ENCODE results near the gene FBLIM1. TPM values are rescaled to one million over a fixed set of nuclear protein-coding genes. Genes with fewer than 3 reads are reported as not detected.

The FBLIM1 gene
- total RNA-seq, 1 experiment from 2014 or later: 6.0 TPM

DNA sequence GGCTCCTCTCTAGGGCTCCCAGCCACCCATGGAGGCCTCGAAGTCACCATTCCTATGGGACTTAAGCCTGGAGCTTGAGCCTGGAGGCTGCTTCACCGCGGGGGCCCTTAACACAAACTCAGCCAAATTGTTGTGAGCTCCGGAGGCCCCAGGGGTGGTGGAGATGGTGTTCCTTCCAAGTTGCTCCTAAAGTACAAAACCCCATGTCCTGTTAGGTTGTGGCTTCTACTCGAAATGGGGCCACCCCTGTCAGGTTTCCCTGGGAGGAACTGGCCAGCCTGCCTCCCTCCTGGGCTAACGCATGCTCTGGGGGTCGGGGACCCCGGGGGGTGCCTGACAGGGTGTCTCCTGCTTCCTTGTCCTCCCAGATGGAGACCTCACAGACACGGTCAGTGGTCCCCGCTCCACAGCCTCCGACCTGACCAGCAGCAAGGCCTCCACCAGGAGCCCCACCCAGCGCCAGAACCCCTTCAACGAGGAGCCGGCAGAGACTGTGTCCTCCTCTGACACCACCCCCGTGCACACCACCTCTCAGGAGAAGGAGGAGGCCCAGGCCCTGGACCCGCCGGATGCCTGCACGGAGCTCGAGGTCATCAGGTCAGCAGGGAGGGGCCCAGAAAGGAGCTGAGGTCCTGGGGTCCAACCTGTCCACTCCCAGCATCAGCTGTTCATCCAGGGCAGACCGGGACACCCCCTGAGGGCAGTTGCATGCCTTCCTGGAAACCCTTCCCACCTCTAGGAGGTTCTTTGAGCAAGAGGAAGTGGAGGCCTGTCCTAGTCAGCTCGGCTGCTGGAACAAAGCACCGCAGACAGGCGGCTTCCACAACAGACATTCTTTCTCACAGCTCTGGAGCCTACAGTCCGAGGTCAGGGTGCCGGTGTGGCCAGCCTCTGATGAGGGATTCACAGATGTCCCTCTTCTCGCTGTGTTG lies 33.4 kb upstream of the FBLIM1 start:
- Histone ChIP-seq H3K27me3 (ENCODE audit: insufficient read depth, low read length) (no peaks in the 10 kb centered on the region), H3K79me2 (ENCODE audit: insufficient read depth, low read length) (no peaks in the 10 kb centered on the region), H3K4me1 (ENCODE audit: control insufficient read depth in 1 of 2, insufficient read depth in 2 of 2, low read length in 2 of 2) (peaks cover 0 to 5% of the 10 kb centered on the region in 2 experiments; a peak in 1 of 4 replicates), H3K9me2 (ENCODE audit: insufficient read depth) (no peaks in the 10 kb centered on the region), H3K9me3 (ENCODE audit: control insufficient read depth in 1 of 2, insufficient read depth in 1 of 2, low read depth in 1 of 2, low read length in 2 of 2) (no peaks in the 10 kb centered on the region), H2AFZ (ENCODE audit: low read depth, low read length, poor library complexity, severe bottlenecking) (no peak overlapping the region), H3K36me3 (ENCODE audit: control insufficient read depth in 1 of 2, insufficient read depth in 2 of 2, low read length in 2 of 2) (peaks cover 0 to 2% of the 10 kb centered on the region in 2 experiments; a peak in 1 of 4 replicates), H3K9ac (ENCODE audit: low read length) (no peak overlapping the region), H3K4me3 (replicated peaks in 1 of 2; ENCODE audit: low read depth in 1 of 2, low read length in 2 of 2) (no peak overlapping the region), H3K4me2 (ENCODE audit: low read length) (no peak overlapping the region), H3K27ac (ENCODE audit: low read depth, low read length) (no peak overlapping the region), H4K20me1 (ENCODE audit: insufficient read depth) (no peaks in the 10 kb centered on the region)
- ATAC-seq: no peak
- POLR2A ChIA-PET: no interaction called here
- intact Hi-C loops (cut with micrococcal nuclease): no loop called here
- no TSS peak for BruUV-seq (replicated peaks)
- RAD21 ChIA-PET (ENCODE audit: low non-redundant PET in 1 of 2, low total read pairs in 2 of 2, uncharacterized antibody in 2 of 2, unreplicated experiment in 2 of 2): no interaction called here
- CTCF ChIA-PET: interaction anchor here (1.4 kb wide), 1 partner anchor 16 kb away, joined by 4 read pairs; no protein-coding TSS in a partner anchor
- DNase-seq (ENCODE audit: low read depth, low spot score): no peak
- no peak for TF ChIP-seq ZBTB33 (IDR thresholded peaks at IDR 0.05; ENCODE audit: extremely low read depth, insufficient replicate concordance, low read length)
- TF ChIP-seq CEBPB (IDR thresholded peaks at IDR 0.05; ENCODE audit: low read depth): no peak
- TF ChIP-seq ZFX (IDR thresholded peaks at IDR 0.05): no peak
- no peak for TF ChIP-seq ZNF274 (IDR thresholded peaks at IDR 0.05; ENCODE audit: low read depth, low read length)
- no peak for TF ChIP-seq TCF7L2 (IDR thresholded peaks at IDR 0.05; ENCODE audit: borderline replicate concordance, extremely low read depth, insufficient read depth, insufficient read length)
- no peak for TF ChIP-seq ELF1 (IDR thresholded peaks at IDR 0.05; ENCODE audit: borderline replicate concordance, low read depth)
- TF ChIP-seq JUND (IDR thresholded peaks at IDR 0.05): no peak
- TF ChIP-seq SIN3A (IDR thresholded peaks at IDR 0.05; ENCODE audit: low read depth): no peak
- no peak for TF ChIP-seq EZH2 (IDR thresholded peaks at IDR 0.05)

All from HCT116 (cell line).